Endodermal cell (in vitro differentiated cells): ENCODE results near the gene GALK1. TPM values are rescaled to one million over a fixed set of nuclear protein-coding genes. Genes with fewer than 3 reads are reported as not detected.

Experiments used
- DNase-seq: peaks from one replicate; pipeline ENCODE4 v3.0.0-alpha.2; 2017
- H3K27ac ChIP-seq: 2 replicates; pipeline ENCODE4 v1.5.1; 2013; ENCODE audit warnings: mild to moderate bottlenecking, low read depth, low read length, moderate library complexity
- H3K27me3 ChIP-seq: 2 replicates; pipeline ENCODE4 v1.6.1; 2013; ENCODE audit warnings: mild to moderate bottlenecking, low read length, moderate library complexity; ENCODE audit not compliant: insufficient read depth, control insufficient read depth, poor library complexity, severe bottlenecking
- H3K36me3 ChIP-seq: 2 replicates; pipeline ENCODE4 v1.7.0; 2013; ENCODE audit warnings: mild to moderate bottlenecking, low read length, moderate library complexity; ENCODE audit not compliant: control insufficient read depth, insufficient read depth
- H3K4me1 ChIP-seq: one replicate; pipeline ENCODE4 v1.7.0; 2013; ENCODE audit warnings: low read length; ENCODE audit not compliant: control insufficient read depth, insufficient read depth
- H3K4me3 ChIP-seq: 2 replicates; pipeline ENCODE4 v1.5.1; 2013; ENCODE audit warnings: mild to moderate bottlenecking, low read length, moderate library complexity
- H3K9ac ChIP-seq: 2 replicates; pipeline ENCODE4 v1.6.1; 2013; ENCODE audit warnings: mild to moderate bottlenecking, low read length, moderate library complexity; ENCODE audit not compliant: poor library complexity, severe bottlenecking; ENCODE audit errors: extremely low read depth
- H3K9me3 ChIP-seq: 2 replicates; pipeline ENCODE4 v1.6.1; 2013; ENCODE audit warnings: mild to moderate bottlenecking, low read length, moderate library complexity; ENCODE audit not compliant: control insufficient read depth
- H3K27ac Mint-ChIP-seq: 2 replicates; pipeline ENCODE4 v1.8.0; 2020; ENCODE audit warnings: mixed read lengths
- H3K27me3 Mint-ChIP-seq: 2 replicates; pipeline ENCODE4 v1.8.0; 2021; ENCODE audit warnings: mild to moderate bottlenecking, mixed read lengths; ENCODE audit not compliant: insufficient read depth
- H3K36me3 Mint-ChIP-seq: 2 replicates; pipeline ENCODE4 v1.8.0; 2020; ENCODE audit warnings: low read depth, mixed read lengths
- H3K4me1 Mint-ChIP-seq: 2 replicates; pipeline ENCODE4 v1.8.0; 2020; ENCODE audit warnings: mixed read lengths
- H3K4me3 Mint-ChIP-seq: 2 replicates; pipeline ENCODE4 v1.8.0; 2020; ENCODE audit warnings: mild to moderate bottlenecking, moderate library complexity, mixed read lengths
- H3K9me3 Mint-ChIP-seq: 2 replicates; pipeline ENCODE4 v1.8.0; 2020; ENCODE audit warnings: mild to moderate bottlenecking, mixed read lengths
- WGBS, 2 experiments: methylation state at CpG; one replicate each; pipeline versions ENCODE4 v1.1.5 to v1.1.7; 2013; ENCODE audit warnings: missing lambda C conversion rate in 2 of 2, mixed read lengths in 1 of 2; ENCODE audit not compliant: insufficient coverage in 1 of 2, insufficient read length in 1 of 2; 5-methylcytosine and 5-hydroxymethylcytosine counted together
- total RNA-seq, 2 donors: library from RNA; stranded (reverse); fragmentation: NEBNext Ultra II Directional in 1 of 2; extraction: Animal tissue kit (Norgen Biotek cat#: 25700) in 1 of 2; gene quantifications; 2 replicates in 1 of 2; 3 replicates in 1 of 2; pipeline ENCODE4 v1.2.1, GENCODE V29; 2021
- TF ChIP-seq, protein P1 (sequence below): fragments of 200-600 bp; sonication (generic); conservative IDR thresholded peaks from 2 replicates; pipeline ENCODE4 v1.5.0; 2021; ENCODE audit warnings: antibody characterized with exemption, mild to moderate bottlenecking

The GALK1 gene
- total RNA-seq, 2 donors from 2014 or later: 26.7 to 33.2 TPM

DNA sequence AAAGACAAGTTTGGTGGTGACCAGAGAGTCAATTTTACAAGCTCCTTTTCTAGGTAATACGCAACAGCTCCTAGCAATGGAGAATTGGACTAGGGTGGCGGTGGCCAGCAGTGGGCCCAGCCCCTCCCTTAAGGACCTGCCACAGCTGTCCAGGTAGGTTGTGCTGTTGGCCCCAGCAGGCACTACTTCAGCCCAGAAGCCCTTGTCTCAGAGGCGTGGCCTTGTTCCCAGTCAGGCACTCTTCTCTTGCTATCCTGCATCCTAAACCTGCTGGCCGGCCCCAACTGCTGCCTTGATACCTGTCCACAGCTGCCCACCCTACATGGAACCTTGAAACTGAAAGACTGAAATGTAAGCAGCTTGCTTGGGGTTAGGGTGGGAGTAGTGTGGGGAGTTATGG is 989 bp upstream of the GALK1 start:
- no peak overlapping the region for H3K4me3 ChIP-seq
- Mint-ChIP-seq H3K9me3 (no peaks in the 10 kb centered on the region), H3K27ac (peak overlapping the region; percentile 39), H3K4me3 (peak overlapping the region; percentile 56), H3K4me1 (peaks cover 4% of the 10 kb centered on the region), H3K27me3 (no peaks in the 10 kb centered on the region), H3K36me3 (no peaks in the 10 kb centered on the region)
- H3K36me3 ChIP-seq: no peaks in the 10 kb centered on the region
- H3K9me3 ChIP-seq: no peaks in the 10 kb centered on the region
- TF ChIP-seq, protein P1, sequence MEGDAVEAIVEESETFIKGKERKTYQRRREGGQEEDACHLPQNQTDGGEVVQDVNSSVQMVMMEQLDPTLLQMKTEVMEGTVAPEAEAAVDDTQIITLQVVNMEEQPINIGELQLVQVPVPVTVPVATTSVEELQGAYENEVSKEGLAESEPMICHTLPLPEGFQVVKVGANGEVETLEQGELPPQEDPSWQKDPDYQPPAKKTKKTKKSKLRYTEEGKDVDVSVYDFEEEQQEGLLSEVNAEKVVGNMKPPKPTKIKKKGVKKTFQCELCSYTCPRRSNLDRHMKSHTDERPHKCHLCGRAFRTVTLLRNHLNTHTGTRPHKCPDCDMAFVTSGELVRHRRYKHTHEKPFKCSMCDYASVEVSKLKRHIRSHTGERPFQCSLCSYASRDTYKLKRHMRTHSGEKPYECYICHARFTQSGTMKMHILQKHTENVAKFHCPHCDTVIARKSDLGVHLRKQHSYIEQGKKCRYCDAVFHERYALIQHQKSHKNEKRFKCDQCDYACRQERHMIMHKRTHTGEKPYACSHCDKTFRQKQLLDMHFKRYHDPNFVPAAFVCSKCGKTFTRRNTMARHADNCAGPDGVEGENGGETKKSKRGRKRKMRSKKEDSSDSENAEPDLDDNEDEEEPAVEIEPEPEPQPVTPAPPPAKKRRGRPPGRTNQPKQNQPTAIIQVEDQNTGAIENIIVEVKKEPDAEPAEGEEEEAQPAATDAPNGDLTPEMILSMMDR: no peak
- H3K27ac ChIP-seq: no peak overlapping the region
- peaks cover 5% of the 10 kb centered on the region for H3K4me1 ChIP-seq
- DNase-seq: peak; percentile 76
- no peak overlapping the region for H3K9ac ChIP-seq
- WGBS, 2 experiments: 87 to 95% methylated on average over 4 of the region's 4 CpGs
- no peaks in the 10 kb centered on the region for H3K27me3 ChIP-seq

DNA sequence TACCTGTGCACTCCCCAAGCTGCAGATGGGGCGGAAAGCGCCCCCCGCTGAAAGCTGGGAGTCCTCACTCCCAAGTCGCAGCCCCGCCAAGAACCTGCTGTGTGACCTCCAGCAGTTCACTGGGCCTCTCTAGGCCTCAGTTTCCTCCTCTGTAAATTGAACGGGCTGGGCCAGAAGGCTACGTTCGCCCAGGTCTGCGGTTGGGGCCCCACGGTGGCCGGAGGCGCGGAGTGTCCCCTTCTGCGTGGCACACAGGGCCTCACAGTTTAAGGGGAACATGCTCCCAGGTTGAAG is 628 bp downstream of the GALK1 start:
- H3K4me3 ChIP-seq: peak overlapping the region; percentile 78
- peaks cover 5% of the 10 kb centered on the region for H3K4me1 ChIP-seq
- TF ChIP-seq, protein P1: no peak
- peak overlapping the region; percentile 56 for H3K4me3 Mint-ChIP-seq
- peak overlapping the region; percentile 40 for H3K9ac ChIP-seq
- no peak overlapping the region for H3K27ac Mint-ChIP-seq
- no peaks in the 10 kb centered on the region for H3K9me3 Mint-ChIP-seq
- no peaks in the 10 kb centered on the region for H3K27me3 ChIP-seq
- 30 to 41% methylated on average over 7 to 14 of the region's 14 CpGs for WGBS, 2 experiments
- no peak overlapping the region for H3K27ac ChIP-seq
- no peaks in the 10 kb centered on the region for H3K36me3 ChIP-seq
- no peak for DNase-seq
- no peaks in the 10 kb centered on the region for H3K36me3 Mint-ChIP-seq
- no peaks in the 10 kb centered on the region for H3K9me3 ChIP-seq
- H3K27me3 Mint-ChIP-seq: no peaks in the 10 kb centered on the region
- H3K4me1 Mint-ChIP-seq: peaks cover 4% of the 10 kb centered on the region

DNA sequence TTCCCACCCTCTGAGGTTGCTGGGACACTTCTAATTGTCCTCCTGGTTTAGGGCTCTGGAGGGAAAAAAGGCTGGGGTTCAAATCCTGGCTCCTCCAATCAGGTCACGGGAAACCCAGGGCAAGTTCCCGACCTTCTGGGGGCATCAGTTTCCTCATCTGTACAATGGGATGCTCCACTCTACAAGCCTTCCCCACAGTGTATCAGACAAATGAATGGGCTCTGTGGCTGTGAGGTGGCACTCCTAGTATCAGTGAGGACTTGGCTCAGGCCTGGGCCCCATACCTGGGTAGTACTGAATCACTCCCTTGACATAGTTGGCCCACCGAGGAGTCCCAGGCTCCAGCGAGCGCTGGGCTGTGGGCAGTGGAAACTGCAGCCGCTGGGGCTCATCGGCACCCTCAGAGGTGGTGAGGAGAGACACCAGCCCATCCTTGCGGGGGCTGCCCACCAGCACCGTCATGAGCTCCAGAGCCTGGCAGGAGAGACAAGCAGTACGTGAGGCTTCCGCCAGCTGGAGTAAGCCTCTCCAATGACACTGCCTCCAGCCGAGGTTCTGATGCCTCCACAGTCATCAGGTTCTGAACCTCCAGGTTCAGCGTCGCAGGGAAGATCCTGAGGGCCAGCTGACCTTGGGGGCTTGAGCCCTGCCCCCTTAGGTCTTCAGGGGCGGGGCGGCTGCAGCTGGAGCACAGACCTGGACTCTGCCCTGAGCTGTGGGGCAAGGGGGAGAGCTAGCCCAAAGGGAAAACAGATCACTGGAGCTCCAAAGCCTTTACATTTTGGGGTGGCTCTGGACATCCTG is 1.2 kb downstream of the GALK1 start:
- TF ChIP-seq, protein P1: no peak
- WGBS, 2 experiments: 86 to 95% methylated on average over 10 to 16 of the region's 16 CpGs
- Mint-ChIP-seq H3K4me1 (peaks cover 5% of the 10 kb centered on the region), H3K36me3 (no peaks in the 10 kb centered on the region), H3K9me3 (no peaks in the 10 kb centered on the region), H3K27ac (no peak overlapping the region), H3K27me3 (no peaks in the 10 kb centered on the region), H3K4me3 (peak overlapping the region; percentile 56)
- peak; percentile 63 for DNase-seq
- no peak overlapping the region for H3K27ac ChIP-seq
- peak overlapping the region; percentile 40 for H3K9ac ChIP-seq
- no peaks in the 10 kb centered on the region for H3K36me3 ChIP-seq
- H3K4me1 ChIP-seq: peaks cover 5% of the 10 kb centered on the region
- H3K4me3 ChIP-seq: peak overlapping the region; percentile 78
- H3K27me3 ChIP-seq: no peaks in the 10 kb centered on the region
- no peaks in the 10 kb centered on the region for H3K9me3 ChIP-seq
